Left renal cortex interstitium (tissue), 4 donors: Measurements from ENCODE around the gene IFNL2. TPM values are rescaled to one million over a fixed set of nuclear protein-coding genes. Genes with fewer than 3 reads are reported as not detected.
"Not testable (repeated sequence)": the region's sequence is repeated elsewhere in the genome, so short reads cannot be mapped to it uniquely, and the experiment has no call there.

Experiments used
- DNase-seq, 4 donors: peaks; one replicate each; pipeline ENCODE4 v3.0.0-alpha.2; 2013; ENCODE audit warnings: low read depth in 4 of 4, low spot score in 2 of 4, missing footprints in 1 of 4
- polyA plus RNA-seq, 4 donors: library from polyadenylated mRNA; unstranded; fragments of 120-200 nt; gene quantifications; one replicate each; pipeline ENCODE4 v1.2.1, GENCODE V29; 2013; ENCODE audit not compliant: insufficient read length in 4 of 4

Gene IFNL2
- polyA plus RNA-seq, 4 donors: not detected

GRCh38 chr19:39252458-39252857 is 15.7 kb upstream of the IFNL2 start:
- no peak for DNase-seq

GRCh38 chr19:39253374-39254149 is 14.6 kb upstream of the IFNL2 start:
- DNase-seq: no peak

- no peak for DNase-seq
Observed at GRCh38 chr19:39254531-39255345, 13.5 kb upstream of the IFNL2 start.

- DNase-seq: no peak
Observed at GRCh38 chr19:39257227-39257626, 11.0 kb upstream of the IFNL2 start.

GRCh38 chr19:39261704-39262103 is 6.5 kb upstream of the IFNL2 start:
- no peak for DNase-seq

GRCh38 chr19:39262496-39262895 is 5.7 kb upstream of the IFNL2 start:
- no peak for DNase-seq

- DNase-seq: no peak
Observed at GRCh38 chr19:39263912-39264305, 4.3 kb upstream of the IFNL2 start.

GRCh38 chr19:39264306-39265290 is 3.6 kb upstream of the IFNL2 start:
- no peak for DNase-seq

- DNase-seq: no peak
Observed at GRCh38 chr19:39265321-39265916, 2.8 kb upstream of the IFNL2 start.

GRCh38 chr19:39268531-39269223 is 481 bp downstream of the IFNL2 start:
- DNase-seq: not testable (repeated sequence)

GRCh38 chr19:39269369-39269768 is 1.2 kb downstream of the IFNL2 start:
- DNase-seq: not testable (repeated sequence)

- no peak for DNase-seq
Observed at GRCh38 chr19:39270036-39270871, 2.1 kb downstream of the IFNL2 start.

- not testable (repeated sequence) for DNase-seq
Observed at GRCh38 chr19:39273859-39274258, 5.7 kb downstream of the IFNL2 start.

GRCh38 chr19:39275578-39275977 is 7.4 kb downstream of the IFNL2 start:
- DNase-seq: no peak

- no peak for DNase-seq
Observed at GRCh38 chr19:39276740-39277139, 8.5 kb downstream of the IFNL2 start.

- no peak for DNase-seq
Observed at GRCh38 chr19:39277598-39277997, 9.4 kb downstream of the IFNL2 start.

- DNase-seq: no peak
Observed at GRCh38 chr19:39282021-39282420, 13.8 kb downstream of the IFNL2 start.

GRCh38 chr19:39284032-39284431 is 15.8 kb downstream of the IFNL2 start:
- no peak for DNase-seq

GRCh38 chr19:39293394-39293793 is 25.2 kb downstream of the IFNL2 start:
- DNase-seq: no peak
